H9 (cell line): ENCODE results near the gene CRABP2. TPM values are rescaled to one million over a fixed set of nuclear protein-coding genes. Genes with fewer than 3 reads are reported as not detected.
A peak's percentile ranks its signal among the peaks of the same experiment; 100 is the strongest.

Experiments
- DNase-seq: peaks from one replicate; pipeline ENCODE4 v3.0.0-alpha.2; 2017
- H2AFZ ChIP-seq: one replicate; pipeline ENCODE4 v1.6.1; 2013; ENCODE audit warnings: mild to moderate bottlenecking, low read length, control low read depth, moderate library complexity
- H2AK5ac ChIP-seq: 2 replicates; pipeline ENCODE4 v1.6.1; 2013; ENCODE audit warnings: low read length, control low read depth, mixed read lengths; ENCODE audit not compliant: insufficient read length
- H2BK120ac ChIP-seq: one replicate; pipeline ENCODE4 v1.6.1; 2013; ENCODE audit warnings: low read depth, mild to moderate bottlenecking, low read length, control low read depth, inconsistent platforms; ENCODE audit not compliant: poor library complexity, severe bottlenecking
- H2BK12ac ChIP-seq: 2 replicates; pipeline ENCODE4 v1.6.1; 2013; ENCODE audit warnings: low read length, control low read depth, mixed read lengths, low read depth; ENCODE audit not compliant: insufficient read length
- H2BK15ac ChIP-seq: 2 replicates; pipeline ENCODE4 v1.6.1; 2013; ENCODE audit warnings: low read depth, low read length, control low read depth
- H2BK20ac ChIP-seq: one replicate; pipeline ENCODE4 v1.6.1; 2013; ENCODE audit warnings: low read depth, mild to moderate bottlenecking, low read length, control low read depth, inconsistent platforms; ENCODE audit not compliant: poor library complexity, severe bottlenecking
- H2BK5ac ChIP-seq: 2 replicates; pipeline ENCODE4 v1.6.1; 2013; ENCODE audit warnings: low read length, control low read depth, mixed read lengths; ENCODE audit not compliant: insufficient read length
- H3K14ac ChIP-seq: 2 replicates; pipeline ENCODE4 v1.6.1; 2013; ENCODE audit warnings: low read length, control low read depth; ENCODE audit not compliant: insufficient read depth
- H3K18ac ChIP-seq: 2 replicates; pipeline ENCODE4 v1.6.1; 2013; ENCODE audit warnings: low read depth, mild to moderate bottlenecking, mixed read lengths, low read length, control low read depth; ENCODE audit not compliant: insufficient read length
- H3K23ac ChIP-seq: 2 replicates; pipeline ENCODE4 v1.6.1; 2013; ENCODE audit warnings: low read length, control low read depth, mixed read lengths, low read depth; ENCODE audit not compliant: insufficient read length
- H3K23me2 ChIP-seq: 2 replicates; pipeline ENCODE4 v1.6.1; 2013; ENCODE audit warnings: low read depth, mild to moderate bottlenecking, mixed read lengths, low read length, control low read depth; ENCODE audit not compliant: insufficient read length, poor library complexity, severe bottlenecking
- H3K27ac ChIP-seq: 2 replicates; pipeline ENCODE4 v1.5.1; 2013; ENCODE audit warnings: low read length, control low read depth, mixed read lengths, low read depth; ENCODE audit not compliant: insufficient read length
- H3K27me3 ChIP-seq: 2 replicates; pipeline ENCODE4 v1.6.1; 2013; ENCODE audit warnings: low read length, control low read depth, inconsistent platforms; ENCODE audit not compliant: insufficient read depth
- H3K4ac ChIP-seq: 2 replicates; pipeline ENCODE4 v1.6.1; 2013; ENCODE audit warnings: low read depth, mild to moderate bottlenecking, control low read depth, inconsistent platforms, low read length, moderate library complexity
- H3K4me1 ChIP-seq: 2 replicates; pipeline ENCODE4 v1.6.1; 2013; ENCODE audit warnings: low read length, control low read depth, inconsistent platforms; ENCODE audit not compliant: insufficient read depth
- H3K4me2 ChIP-seq: 2 replicates; pipeline ENCODE4 v1.6.1; 2013; ENCODE audit warnings: low read length, control low read depth, mixed read lengths; ENCODE audit not compliant: insufficient read length, insufficient read depth
- H3K56ac ChIP-seq: 2 replicates; pipeline ENCODE4 v1.6.1; 2013; ENCODE audit warnings: low read depth, mild to moderate bottlenecking, mixed read lengths, low read length, control low read depth; ENCODE audit not compliant: insufficient read length
- H3K79me1 ChIP-seq: 2 replicates; pipeline ENCODE4 v1.6.1; 2013; ENCODE audit warnings: low read depth, mild to moderate bottlenecking, moderate library complexity, low read length, control low read depth, inconsistent platforms; ENCODE audit not compliant: insufficient read depth, poor library complexity, severe bottlenecking
- H3K79me2 ChIP-seq: 2 replicates; pipeline ENCODE4 v1.6.1; 2013; ENCODE audit warnings: low read length, control low read depth, inconsistent platforms; ENCODE audit not compliant: insufficient read depth
- H3K9ac ChIP-seq: 2 replicates; pipeline ENCODE4 v1.6.1; 2013; ENCODE audit warnings: low read length, control low read depth, mixed read lengths; ENCODE audit not compliant: insufficient read length; ENCODE audit errors: extremely low read depth
- H3K9me3 ChIP-seq: one replicate; pipeline ENCODE4 v1.6.1; 2013; ENCODE audit warnings: low read depth, low read length, inconsistent platforms; ENCODE audit not compliant: control insufficient read depth
- H3T11ph ChIP-seq: one replicate; pipeline ENCODE4 v1.6.1; 2013; ENCODE audit warnings: mild to moderate bottlenecking, low read length, control low read depth, inconsistent platforms
- H4K20me1 ChIP-seq: one replicate; pipeline ENCODE4 v1.6.1; 2013; ENCODE audit not compliant: control insufficient read depth, insufficient read length, insufficient read depth
- H4K5ac ChIP-seq: 2 replicates; pipeline ENCODE4 v1.6.1; 2013; ENCODE audit warnings: low read depth, mild to moderate bottlenecking, mixed read lengths, low read length, control low read depth; ENCODE audit not compliant: insufficient read length
- H4K8ac ChIP-seq: replicated peaks from 2 replicates; pipeline ENCODE4 v1.6.1; 2013; ENCODE audit warnings: low read length, control low read depth, mixed read lengths, low read depth; ENCODE audit not compliant: insufficient read length
- H4K91ac ChIP-seq: 2 replicates; pipeline ENCODE4 v1.6.1; 2013; ENCODE audit warnings: low read depth, mild to moderate bottlenecking, moderate library complexity, mixed read lengths, low read length, control low read depth; ENCODE audit not compliant: insufficient read length
- H3K27ac Mint-ChIP-seq, 3 experiments: 2 replicates in 2 of 3; 3 replicates in 1 of 3; pipeline ENCODE4 v1.8.0; 2020 to 2021; ENCODE audit warnings: mixed read lengths in 3 of 3, mild to moderate bottlenecking in 1 of 3, moderate library complexity in 1 of 3
- H3K27me3 Mint-ChIP-seq: 2 replicates; pipeline ENCODE4 v1.8.0; 2021; ENCODE audit warnings: low read depth, mild to moderate bottlenecking, moderate library complexity, mixed read lengths
- H3K36me3 Mint-ChIP-seq, 3 experiments: 2 replicates in 2 of 3; 3 replicates in 1 of 3; pipeline ENCODE4 v1.8.0; 2020 to 2021; ENCODE audit warnings: low read depth in 3 of 3, mixed read lengths in 3 of 3; ENCODE audit not compliant: insufficient read depth in 1 of 3
- H3K4me1 Mint-ChIP-seq, 2 experiments: 2 replicates each; pipeline ENCODE4 v1.8.0; 2020; ENCODE audit warnings: mixed read lengths in 2 of 2
- H3K4me3 Mint-ChIP-seq, 2 experiments: 2 replicates in 1 of 2; 3 replicates in 1 of 2; pipeline ENCODE4 v1.8.0; 2020 to 2021; ENCODE audit warnings: mild to moderate bottlenecking in 2 of 2, mixed read lengths in 2 of 2, moderate library complexity in 1 of 2
- H3K9me3 Mint-ChIP-seq, 2 experiments: 2 replicates in 1 of 2; 3 replicates in 1 of 2; pipeline ENCODE4 v1.8.0; 2020; ENCODE audit warnings: mild to moderate bottlenecking in 2 of 2, mixed read lengths in 2 of 2, moderate library complexity in 1 of 2
- WGBS: extraction: QIAGEN DNeasy Blood & Tissue Kit; methylation state at CpG from one replicate; pipeline ENCODE4 v1.1.7; 2013; ENCODE audit warnings: missing lambda C conversion rate, low lambda C conversion rate, mixed read lengths; ENCODE audit not compliant: insufficient read length; ENCODE audit errors: extremely low coverage; 5-methylcytosine and 5-hydroxymethylcytosine counted together
- total RNA-seq: library from RNA; stranded (reverse); gene quantifications from 2 replicates; pipeline ENCODE4 v1.2.1, GENCODE V29; 2021
- TF ChIP-seq, protein P1 (sequence below): fragments of 200-600 bp; sonication (generic); conservative IDR thresholded peaks from 3 replicates; pipeline ENCODE4 v1.8.0; 2021; ENCODE audit warnings: antibody characterized with exemption, mild to moderate bottlenecking

Gene CRABP2
- total RNA-seq, 1 experiment from 2014 or later = 184 TPM

DNA sequence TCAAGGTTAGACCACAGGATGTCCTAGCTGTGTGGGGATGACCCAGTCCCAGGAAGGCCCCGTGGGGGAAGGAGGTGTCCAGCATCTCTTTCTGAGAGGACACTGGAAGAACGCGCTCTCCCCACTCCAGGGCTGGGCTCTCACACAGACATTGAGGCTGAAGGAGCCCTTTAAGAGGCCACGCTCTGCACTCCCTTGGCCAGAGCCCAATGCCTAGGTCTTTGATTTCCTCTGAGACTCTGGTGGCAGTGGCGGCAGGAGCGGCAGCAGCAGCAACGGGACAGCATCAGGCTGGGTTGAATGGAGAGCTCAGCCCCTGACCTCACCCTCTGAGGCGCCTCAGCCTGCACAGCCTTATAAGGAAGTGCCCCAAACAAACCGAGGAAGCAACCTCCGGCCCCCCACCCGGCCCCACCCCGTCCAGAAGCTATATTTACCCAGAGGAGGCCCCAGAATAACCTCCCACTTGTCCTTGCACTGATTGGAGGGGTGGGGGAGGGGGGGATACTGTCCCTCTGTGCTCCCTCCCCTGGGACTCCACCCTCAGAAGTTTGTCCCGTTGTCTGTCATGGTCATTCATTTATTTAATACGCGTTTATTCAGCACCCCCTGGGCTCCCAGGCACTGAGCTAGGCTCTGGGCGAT lies 40.5 kb downstream of the CRABP2 start:
- DNase-seq = peak; percentile 62
- Histone ChIP-seq H3K27ac (no peak overlapping the region), H2BK15ac (no peak overlapping the region), H3K23ac (no peak overlapping the region), H3K4me2 (peak overlapping the region; percentile 7), H3K23me2 (no peaks in the 10 kb centered on the region), H2BK120ac (no peak overlapping the region), H4K91ac (no peak overlapping the region), H3K4ac (no peak overlapping the region; the same call in 1 of the 2 replicates), H4K8ac (no peak overlapping the region), H3K79me1 (no peaks in the 10 kb centered on the region), H2BK12ac (no peak overlapping the region), H4K20me1 (no peaks in the 10 kb centered on the region), H3K27me3 (no peaks in the 10 kb centered on the region), H3T11ph (no peak overlapping the region), H3K14ac (peak overlapping the region; percentile 46), H3K56ac (no peak overlapping the region), H2AFZ (no peak overlapping the region), H3K9ac (no peak overlapping the region), H3K4me1 (peaks cover 27% of the 10 kb centered on the region; the same call in 1 of the 2 replicates), H3K18ac (peak overlapping the region; percentile 70), H2BK20ac (no peak overlapping the region), H3K79me2 (no peaks in the 10 kb centered on the region), H3K9me3 (no peaks in the 10 kb centered on the region), H2BK5ac (no peak overlapping the region), H2AK5ac (no peak overlapping the region), H4K5ac (no peak overlapping the region)
- Mint-ChIP-seq H3K9me3 (no peaks in the 10 kb centered on the region; a peak in 1 of 5 replicates), H3K36me3 (no peaks in the 10 kb centered on the region; a peak in 1 of 7 replicates), H3K4me3 (peak overlapping the region in 1 of 2 experiments; percentile 65; a peak in 4 of 5 replicates), H3K27ac (peak overlapping the region in 2 of 3 experiments; percentile 93 to 96; a peak in 6 of 7 replicates), H3K4me1 (peaks cover 91 to 96% of the 10 kb centered on the region in 2 experiments), H3K27me3 (peaks cover 5% of the 10 kb centered on the region)
- TF ChIP-seq, protein P1, sequence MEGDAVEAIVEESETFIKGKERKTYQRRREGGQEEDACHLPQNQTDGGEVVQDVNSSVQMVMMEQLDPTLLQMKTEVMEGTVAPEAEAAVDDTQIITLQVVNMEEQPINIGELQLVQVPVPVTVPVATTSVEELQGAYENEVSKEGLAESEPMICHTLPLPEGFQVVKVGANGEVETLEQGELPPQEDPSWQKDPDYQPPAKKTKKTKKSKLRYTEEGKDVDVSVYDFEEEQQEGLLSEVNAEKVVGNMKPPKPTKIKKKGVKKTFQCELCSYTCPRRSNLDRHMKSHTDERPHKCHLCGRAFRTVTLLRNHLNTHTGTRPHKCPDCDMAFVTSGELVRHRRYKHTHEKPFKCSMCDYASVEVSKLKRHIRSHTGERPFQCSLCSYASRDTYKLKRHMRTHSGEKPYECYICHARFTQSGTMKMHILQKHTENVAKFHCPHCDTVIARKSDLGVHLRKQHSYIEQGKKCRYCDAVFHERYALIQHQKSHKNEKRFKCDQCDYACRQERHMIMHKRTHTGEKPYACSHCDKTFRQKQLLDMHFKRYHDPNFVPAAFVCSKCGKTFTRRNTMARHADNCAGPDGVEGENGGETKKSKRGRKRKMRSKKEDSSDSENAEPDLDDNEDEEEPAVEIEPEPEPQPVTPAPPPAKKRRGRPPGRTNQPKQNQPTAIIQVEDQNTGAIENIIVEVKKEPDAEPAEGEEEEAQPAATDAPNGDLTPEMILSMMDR = no peak
- WGBS = no CpG with 5 or more reads among the region's 16 CpGs
